Spleen (tissue), 11 donors: ENCODE results near the gene MTG1. TPM values are rescaled to one million over a fixed set of nuclear protein-coding genes. Genes with fewer than 3 reads are reported as not detected.

Experiments
- DNase-seq: peaks from one replicate; pipeline ENCODE4 v3.0.0-alpha.2; 2020
- H3K27ac ChIP-seq, 8 donors: fragments of 200-600 bp; sonication (generic) in 7 of 8; 1 replicate in 4 of 8; 2 replicates in 4 of 8; pipeline versions ENCODE4 v1.5.0 to v1.8.0; 2016 to 2021; ENCODE audit warnings: inconsistent platforms in 4 of 8, mild to moderate bottlenecking in 4 of 8, moderate library complexity in 1 of 8
- H3K27me3 ChIP-seq, 7 donors: fragments of 200-600 bp; sonication (generic) in 6 of 7; replicated peaks in 1 of 7; 1 replicate in 4 of 7; 2 replicates in 3 of 7; pipeline versions ENCODE4 v1.5.0 to v1.8.0; 2016 to 2021; ENCODE audit warnings: inconsistent platforms in 3 of 7, mild to moderate bottlenecking in 1 of 7
- H3K36me3 ChIP-seq, 6 donors: fragments of 200-600 bp; sonication (generic) in 5 of 6; 1 replicate in 4 of 6; 2 replicates in 2 of 6; pipeline versions ENCODE4 v1.5.0 to v1.8.0; 2016 to 2021; ENCODE audit warnings: inconsistent platforms in 2 of 6
- H3K4me1 ChIP-seq, 6 donors: fragments of 200-600 bp; sonication (generic) in 5 of 6; 1 replicate in 3 of 6; 2 replicates in 3 of 6; pipeline versions ENCODE4 v1.5.0 to v1.8.0; 2016 to 2021; ENCODE audit warnings: inconsistent platforms in 3 of 6
- H3K4me3 ChIP-seq, 8 donors: fragments of 200-600 bp; sonication (generic) in 7 of 8; 1 replicate in 4 of 8; 2 replicates in 4 of 8; pipeline versions ENCODE4 v1.5.0 to v1.8.0; 2016 to 2021; ENCODE audit warnings: inconsistent platforms in 4 of 8, mild to moderate bottlenecking in 4 of 8, moderate library complexity in 2 of 8
- H3K9me3 ChIP-seq, 8 donors: fragments of 200-600 bp; sonication (generic) in 7 of 8; 1 replicate in 4 of 8; 2 replicates in 4 of 8; pipeline versions ENCODE4 v1.5.0 to v1.8.0; 2016 to 2021; ENCODE audit warnings: inconsistent platforms in 4 of 8
- CTCF ChIP-seq, 11 experiments: fragments of 200-600 bp in 7 of 11; fragments of 450-650 bp in 4 of 11; sonication (generic) in 4 of 11; IDR thresholded peaks in 8 of 11; conservative IDR thresholded peaks in 3 of 11; 1 replicate in 7 of 11; 2 replicates in 4 of 11; pipeline versions ENCODE4 v1.4.0 to v1.8.0; 2016 to 2021; ENCODE audit warnings: antibody characterized with exemption in 11 of 11, inconsistent platforms in 4 of 11, mild to moderate bottlenecking in 1 of 11
- POLR2A ChIP-seq, 3 donors: fragments of 450-650 bp; IDR thresholded peaks; one replicate each; pipeline ENCODE4 v1.5.1; 2017; ENCODE audit warnings: antibody characterized with exemption in 3 of 3, mild to moderate bottlenecking in 1 of 3
- POLR2AphosphoS5 ChIP-seq, 3 donors: sonication (generic); formaldehyde crosslinking; IDR thresholded peaks; one replicate each; pipeline ENCODE4 v1.5.1; 2017; ENCODE audit warnings: antibody characterized with exemption in 3 of 3
- WGBS, 5 donors: extraction: QIAGEN DNeasy Blood & Tissue Kit in 3 of 5; methylation state at CpG; one replicate each; pipeline versions ENCODE4 v1.1.5 to v1.1.7; 2013 to 2018; 5-methylcytosine and 5-hydroxymethylcytosine counted together
- intact Hi-C: fragments of 100-400 bp; cut with DNase I; formaldehyde crosslinking; loops from one replicate; pipeline ENCODE4 v1.15.0; 2023; ENCODE audit warnings: low total_unique reads
- polyA plus RNA-seq, 3 donors: library from polyadenylated mRNA; stranded (reverse); fragments of 200-250 nt; gene quantifications; one replicate each; pipeline ENCODE4 v1.2.1, GENCODE V29; 2013
- total RNA-seq, 7 donors: library from RNA; depleted of rRNA in 3 of 7; stranded (reverse); fragments of >200 nt in 3 of 7; fragmentation: NEBNext Ultra II Directional in 4 of 7; extraction: Animal tissue kit (Norgen Biotek cat#: 25700) in 4 of 7; gene quantifications; one replicate each; pipeline versions ENCODE4 v1.1.0 to v1.2.1, GENCODE V29; 2016 to 2021
- donor health status: healthy with polysubstance abuse.
- donor health status: DM: no; HTN: no; CAD: no; lungs with moderate emphysema.
- donor health status: DM: no; HTN: no; CAD: no.
- donor health status: Bipolar disorder and iron deficiency.
- donor health status: healthy.
- donor health status: DM: no; HTN: no; CAD: no.
- donor health status: DM: yes; HTN: yes; CAD: no.

MTG1 gene
- total and polyA plus RNA-seq, 10 donors = 35.4 to 122 (median 65.6) TPM

- peaks cover 27 to 83% (median 66%) of the 10 kb centered on the region in 6 donors for H3K4me1 ChIP-seq
- peak overlapping the region; percentile 67 to 94 (median 86) for H3K4me3 ChIP-seq
- no peak for TF ChIP-seq POLR2AphosphoS5 (IDR thresholded peaks at IDR 0.05)
- no peak for TF ChIP-seq CTCF (IDR thresholded peaks at IDR 0.05 in 8 of 11, conservative IDR thresholded peaks at IDR 0.05 in 3 of 11)
- TF ChIP-seq POLR2A (IDR thresholded peaks at IDR 0.05) = no peak
- intact Hi-C loops = no loop called here
- no peaks in the 10 kb centered on the region for H3K27me3 ChIP-seq
- H3K9me3 ChIP-seq = no peaks in the 10 kb centered on the region
- no peak for DNase-seq
- H3K36me3 ChIP-seq = peaks cover 0 to 35% (median 22%) of the 10 kb centered on the region in 6 donors
- WGBS, 5 donors = 33 to 36% (median 35%) methylated on average over 27 of the region's 27 CpGs
- peak overlapping the region; percentile 83 to 94 (median 86) for H3K27ac ChIP-seq
Measured at GRCh38 chr10:133393401-133394063, 425 bp upstream of the MTG1 start.

GRCh38 chr10:133394801-133395221 is 854 bp downstream of the MTG1 start:
- Histone ChIP-seq H3K27ac (peak overlapping the region; percentile 83 to 94 (median 86)), H3K27me3 (no peaks in the 10 kb centered on the region), H3K36me3 (peaks cover 0 to 48% (median 34%) of the 10 kb centered on the region in 6 donors), H3K4me3 (peak overlapping the region; percentile 67 to 94 (median 86)), H3K9me3 (no peaks in the 10 kb centered on the region), H3K4me1 (peaks cover 22 to 79% (median 55%) of the 10 kb centered on the region in 6 donors)
- no peak for TF ChIP-seq POLR2AphosphoS5 (IDR thresholded peaks at IDR 0.05)
- no peak for TF ChIP-seq POLR2A (IDR thresholded peaks at IDR 0.05)
- TF ChIP-seq CTCF (IDR thresholded peaks at IDR 0.05 in 8 of 11, conservative IDR thresholded peaks at IDR 0.05 in 3 of 11) = no peak
- intact Hi-C loops = no loop called here
- WGBS, 5 donors = 27 to 39% (median 32%) methylated on average over 20 to 21 of the region's 21 CpGs
- DNase-seq = no peak

DNA sequence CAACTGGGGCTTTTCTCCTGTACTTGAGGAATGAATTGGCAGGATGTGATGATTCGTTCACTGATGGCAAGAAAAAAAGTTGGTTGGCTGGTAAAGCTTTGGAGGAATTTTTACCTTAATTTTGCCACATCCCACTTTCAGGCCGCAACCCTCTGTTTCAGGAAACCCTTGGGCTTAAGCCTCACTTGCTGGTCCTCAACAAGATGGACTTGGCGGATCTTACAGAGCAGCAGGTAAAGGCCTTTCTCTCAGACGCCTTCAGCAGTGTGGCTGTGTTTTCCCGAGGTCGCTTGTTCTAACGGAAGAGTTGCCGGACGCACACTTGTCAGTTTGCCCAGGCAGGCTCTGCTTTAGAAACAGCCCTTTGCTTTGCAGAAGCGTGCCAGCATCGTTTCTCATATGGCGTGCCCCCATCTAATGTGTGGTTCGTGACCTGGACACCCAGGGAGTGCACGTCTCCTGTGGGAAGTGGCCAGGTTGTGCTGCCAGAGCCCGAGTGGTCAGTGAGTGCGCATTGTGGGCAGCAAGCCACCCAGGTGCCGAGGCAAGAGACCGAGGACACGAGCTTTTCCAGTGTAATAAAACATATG is 2.2 kb downstream of the MTG1 start:
- H3K36me3 ChIP-seq = peaks cover 0 to 52% (median 36%) of the 10 kb centered on the region in 6 donors
- 94 to 96% (median 96%) methylated on average over 19 of the region's 19 CpGs for WGBS, 5 donors

DNA sequence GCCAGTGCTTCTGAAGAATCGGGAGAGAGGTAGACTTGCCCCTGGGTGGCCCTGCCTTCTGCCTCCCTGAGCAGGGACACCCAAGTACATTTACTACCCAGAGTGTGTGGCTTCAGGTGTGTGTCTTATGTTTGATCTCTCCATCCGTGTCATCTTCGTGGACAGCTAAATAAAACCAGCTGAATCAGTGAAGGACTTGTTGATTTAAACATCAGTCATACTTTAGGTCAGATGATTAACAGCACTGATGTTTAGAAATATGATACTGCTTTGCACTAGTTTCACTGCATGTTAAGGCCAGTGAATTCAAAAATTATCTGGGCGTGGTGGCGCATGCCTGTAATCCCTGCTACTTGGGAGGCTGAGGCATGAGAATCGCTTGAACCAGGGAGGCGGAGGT is 4.0 kb downstream of the MTG1 start:
- Histone ChIP-seq H3K4me1 (peaks cover 24 to 70% (median 46%) of the 10 kb centered on the region in 6 donors), H3K36me3 (peaks cover 0 to 67% (median 51%) of the 10 kb centered on the region in 6 donors), H3K27me3 (no peaks in the 10 kb centered on the region), H3K27ac (no peak overlapping the region), H3K4me3 (no peak overlapping the region), H3K9me3 (no peaks in the 10 kb centered on the region)
- no peak for DNase-seq
- WGBS, 5 donors = 95 to 98% (median 96%) methylated on average over 7 of the region's 7 CpGs
- no peak for TF ChIP-seq CTCF (IDR thresholded peaks at IDR 0.05 in 8 of 11, conservative IDR thresholded peaks at IDR 0.05 in 3 of 11)
- no peak for TF ChIP-seq POLR2A (IDR thresholded peaks at IDR 0.05)
- no peak for TF ChIP-seq POLR2AphosphoS5 (IDR thresholded peaks at IDR 0.05)
- intact Hi-C loops = no loop called here

More for the DNA sequence above, 2.2 kb downstream of the MTG1 start:
- Histone ChIP-seq H3K4me3 (no peak overlapping the region), H3K27me3 (no peaks in the 10 kb centered on the region), H3K4me1 (peaks cover 25 to 79% (median 55%) of the 10 kb centered on the region in 6 donors), H3K27ac (no peak overlapping the region), H3K9me3 (no peaks in the 10 kb centered on the region)
- DNase-seq = peak; percentile 65
- TF ChIP-seq POLR2AphosphoS5 (IDR thresholded peaks at IDR 0.05) (peak in 1 of 3 donors; percentile 52), POLR2A (IDR thresholded peaks at IDR 0.05) (no peak)
- intact Hi-C loops = no loop called here
